GM12878 (cell line): ENCODE data around the gene MEF2C. TPM values are rescaled to one million over a fixed set of nuclear protein-coding genes. Genes with fewer than 3 reads are reported as not detected.

ENCODE experiments used
- BMI1 ChIP-seq: fragments of 450-650 bp; IDR thresholded peaks from 2 replicates; pipeline ENCODE4 v1.6.1; 2016; ENCODE audit warnings: mild to moderate bottlenecking, moderate library complexity, borderline replicate concordance
- BRCA1 ChIP-seq: IDR thresholded peaks from 2 replicates; pipeline ENCODE4 v1.6.1; 2011; ENCODE audit warnings: low read depth, low read length, improper control_type of control experiment
- CBX3 ChIP-seq: fragments of 200-600 bp; sonication (generic); IDR thresholded peaks from 2 replicates; pipeline ENCODE4 v1.6.1; 2016; ENCODE audit warnings: low read depth, borderline replicate concordance
- CREB1 ChIP-seq: IDR thresholded peaks from 2 replicates; pipeline ENCODE4 v1.6.1; 2012; ENCODE audit warnings: low read depth, mild to moderate bottlenecking, inconsistent platforms
- E4F1 ChIP-seq: fragments of 450-650 bp; IDR thresholded peaks from 2 replicates; pipeline ENCODE4 v1.6.1; 2018; ENCODE audit warnings: borderline replicate concordance, mild to moderate bottlenecking; ENCODE audit not compliant: partially characterized antibody
- EGR1 ChIP-seq, 2 experiments: IDR thresholded peaks; 1 replicate in 1 of 2; 2 replicates in 1 of 2; pipeline ENCODE4 v1.6.1; 2011 to 2012; ENCODE audit warnings: low read depth in 2 of 2, low read length in 2 of 2, borderline replicate concordance in 1 of 2, mild to moderate bottlenecking in 1 of 2, moderate library complexity in 1 of 2
- IKZF1 ChIP-seq: fragments of 450-650 bp; conservative IDR thresholded peaks from 2 replicates; pipeline ENCODE4 v1.6.1; 2017; ENCODE audit warnings: antibody characterized with exemption, mild to moderate bottlenecking
- JUNB ChIP-seq: IDR thresholded peaks from 2 replicates; pipeline ENCODE4 v1.6.1; 2016; ENCODE audit warnings: antibody characterized with exemption, mild to moderate bottlenecking
- JUND ChIP-seq: IDR thresholded peaks from 2 replicates; pipeline ENCODE4 v1.6.1; 2012; ENCODE audit warnings: low read depth, mild to moderate bottlenecking, low read length, improper control_type of control experiment, moderate library complexity
- KLF5 ChIP-seq: fragments of 450-650 bp; IDR thresholded peaks from 2 replicates; pipeline ENCODE4 v1.6.1; 2014; ENCODE audit warnings: mild to moderate bottlenecking; ENCODE audit not compliant: partially characterized antibody
- MTA2 ChIP-seq: fragments of 450-650 bp; IDR thresholded peaks from 2 replicates; pipeline ENCODE4 v1.6.1; 2016; ENCODE audit warnings: low read depth, mild to moderate bottlenecking, moderate library complexity
- RELA ChIP-seq: fragments of 450-650 bp; IDR thresholded peaks from 2 replicates; pipeline ENCODE4 v1.8.0; 2014; ENCODE audit warnings: borderline replicate concordance; ENCODE audit not compliant: partially characterized antibody
- SMAD5 ChIP-seq: IDR thresholded peaks from 2 replicates; pipeline ENCODE4 v1.6.1; 2016; ENCODE audit warnings: antibody characterized with exemption, low read depth
- STAT1 ChIP-seq: fragments of 450-650 bp; conservative IDR thresholded peaks from 2 replicates; pipeline ENCODE4 v1.6.1; 2014; ENCODE audit warnings: antibody characterized with exemption, mild to moderate bottlenecking
- STAT3 ChIP-seq: IDR thresholded peaks from 2 replicates; pipeline ENCODE4 v1.6.1; 2011; ENCODE audit warnings: low read depth, low read length, improper control_type of control experiment
- TCF12 ChIP-seq: IDR thresholded peaks from 2 replicates; pipeline ENCODE4 v1.6.1; 2011; ENCODE audit warnings: low read depth, mild to moderate bottlenecking, low read length
- TCF7 ChIP-seq: IDR thresholded peaks from 2 replicates; pipeline ENCODE4 v1.6.1; 2014; ENCODE audit warnings: antibody characterized with exemption, borderline replicate concordance
- YBX1 ChIP-seq: fragments of 450-650 bp; IDR thresholded peaks from 2 replicates; pipeline ENCODE4 v1.6.1; 2016; ENCODE audit warnings: antibody characterized with exemption
- ZBTB11 ChIP-seq: fragments of 450-650 bp; formaldehyde crosslinking; IDR thresholded peaks from 2 replicates; pipeline ENCODE4 v1.5.0; 2022; ENCODE audit warnings: mild to moderate bottlenecking, missing genetic modification characterization
- ZSCAN29 ChIP-seq: fragments of 450-650 bp; IDR thresholded peaks from 2 replicates; pipeline ENCODE4 v1.6.1; 2017; ENCODE audit warnings: mild to moderate bottlenecking, moderate library complexity
- ZZZ3 ChIP-seq: IDR thresholded peaks from 2 replicates; pipeline ENCODE4 v1.6.1; 2011; ENCODE audit warnings: low read depth; ENCODE audit not compliant: control insufficient read depth, insufficient read length
- polyA plus RNA-seq, 11 experiments: library from polyadenylated mRNA; depleted of rRNA in 4 of 11; unstranded in 6 of 11; stranded (reverse) in 5 of 11; fragments of >200 nt; fragmentation: Nextera tagmentation in 4 of 11; fragmentation: Illumina TruSeq in 1 of 11; extraction: Ambion mirVana in 4 of 11; extraction: Trizol in 1 of 11; gene quantifications; 1 replicate in 1 of 11; 2 replicates in 10 of 11; pipeline versions ENCODE4 v1.2.1 to v1.2.3, GENCODE V29; 2011 to 2016; ENCODE audit warnings: inconsistent platforms in 2 of 11, missing spikeins in 2 of 11, low read depth in 1 of 11
- total RNA-seq, 4 experiments: library from RNA; depleted of rRNA in 3 of 4; stranded (reverse); fragments of >200 nt in 3 of 4; fragmentation: Illumina TruSeq in 1 of 4; extraction: Trizol in 1 of 4; gene quantifications; 2 replicates each; pipeline versions ENCODE4 v1.2.1 to v1.2.3, GENCODE V29; 2013 to 2021
- TF ChIP-seq, protein P1 (sequence below): IDR thresholded peaks from 2 replicates; pipeline ENCODE4 v1.6.1; 2012; ENCODE audit warnings: low read depth, low read length, improper control_type of control experiment
- TF ChIP-seq, protein P2 (sequence below): IDR thresholded peaks from 2 replicates; pipeline ENCODE4 v1.6.1; 2011; ENCODE audit warnings: borderline replicate concordance, low read depth, mild to moderate bottlenecking, moderate library complexity, low read length; ENCODE audit not compliant: insufficient read depth, poor library complexity, severe bottlenecking

Gene MEF2C
- total and polyA plus RNA-seq, 10 of the 15 experiments (the other 5 are each of a cell fraction or from before 2014, with no cell fraction given) = 104 to 225 (median 180) TPM

DNA sequence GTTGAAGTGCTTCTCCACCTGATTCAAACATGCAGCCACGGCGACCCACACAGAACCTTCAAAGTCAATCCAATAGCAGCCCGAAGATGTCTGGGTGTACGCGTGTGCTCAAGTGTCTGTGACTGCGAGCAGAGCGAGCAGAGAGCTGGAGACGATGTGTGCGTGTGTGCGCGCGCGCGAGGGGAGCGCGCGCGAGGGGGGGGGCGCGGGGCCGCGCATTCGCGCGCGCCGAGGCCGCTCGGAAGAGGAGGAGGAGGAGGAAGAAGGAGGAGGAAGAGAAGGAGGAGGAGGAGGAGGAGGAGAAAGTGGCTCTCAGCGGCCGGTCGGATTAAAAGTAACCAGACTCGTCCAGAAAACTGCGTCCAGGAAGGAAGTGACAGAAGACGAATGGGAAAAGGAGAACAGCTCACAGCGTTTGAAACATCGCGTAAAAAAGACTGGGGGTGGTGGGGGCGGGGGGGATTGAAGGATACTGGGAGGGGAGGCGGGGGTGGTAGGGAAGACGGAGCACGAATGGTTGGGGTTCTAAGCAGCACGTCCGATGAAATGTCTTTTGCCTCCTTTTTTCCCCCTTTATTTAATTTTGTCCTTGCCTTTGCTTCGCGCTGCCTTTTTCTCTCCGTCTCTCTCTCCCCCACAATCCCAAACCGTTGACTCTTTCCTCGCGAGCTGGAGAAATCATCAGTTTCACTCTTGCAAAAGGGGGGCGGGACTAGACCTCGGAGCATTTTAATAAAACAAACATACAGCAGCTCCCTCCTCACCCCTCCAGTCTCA lies at the start of gene MEF2C (continued):
- TF ChIP-seq, protein P1, sequence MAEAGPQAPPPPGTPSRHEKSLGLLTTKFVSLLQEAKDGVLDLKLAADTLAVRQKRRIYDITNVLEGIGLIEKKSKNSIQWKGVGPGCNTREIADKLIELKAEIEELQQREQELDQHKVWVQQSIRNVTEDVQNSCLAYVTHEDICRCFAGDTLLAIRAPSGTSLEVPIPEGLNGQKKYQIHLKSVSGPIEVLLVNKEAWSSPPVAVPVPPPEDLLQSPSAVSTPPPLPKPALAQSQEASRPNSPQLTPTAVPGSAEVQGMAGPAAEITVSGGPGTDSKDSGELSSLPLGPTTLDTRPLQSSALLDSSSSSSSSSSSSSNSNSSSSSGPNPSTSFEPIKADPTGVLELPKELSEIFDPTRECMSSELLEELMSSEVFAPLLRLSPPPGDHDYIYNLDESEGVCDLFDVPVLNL = no peak
- TF ChIP-seq KLF5 (no peak), BRCA1 (no peak), CREB1 (no peak), EGR1 (IDR thresholded peaks at IDR 0.05; ENCODE audit: borderline replicate concordance in 1 of 2, low read depth in 2 of 2, low read length in 2 of 2) (0 out of 3 replicates have a peak, but pooled peaks of 1 of the 2 experiments have one; percentile 45), E4F1 (no peak), STAT3 (no peak), CBX3 (no peak), YBX1 (no peak), ZBTB11 (no peak), ZSCAN29 (no peak), IKZF1 (peak; percentile 85), TCF7 (no peak), STAT1 (0 out of 2 replicates have a peak, but pooled peaks have one; percentile 45), TCF12 (0 out of 2 replicates have a peak, but pooled peaks have one; percentile 29), JUNB (no peak), BMI1 (no peak), MTA2 (no peak), SMAD5 (peak; percentile 67), ZZZ3 (no peak), JUND (no peak), RELA (peak; percentile 73)
- TF ChIP-seq, protein P2, sequence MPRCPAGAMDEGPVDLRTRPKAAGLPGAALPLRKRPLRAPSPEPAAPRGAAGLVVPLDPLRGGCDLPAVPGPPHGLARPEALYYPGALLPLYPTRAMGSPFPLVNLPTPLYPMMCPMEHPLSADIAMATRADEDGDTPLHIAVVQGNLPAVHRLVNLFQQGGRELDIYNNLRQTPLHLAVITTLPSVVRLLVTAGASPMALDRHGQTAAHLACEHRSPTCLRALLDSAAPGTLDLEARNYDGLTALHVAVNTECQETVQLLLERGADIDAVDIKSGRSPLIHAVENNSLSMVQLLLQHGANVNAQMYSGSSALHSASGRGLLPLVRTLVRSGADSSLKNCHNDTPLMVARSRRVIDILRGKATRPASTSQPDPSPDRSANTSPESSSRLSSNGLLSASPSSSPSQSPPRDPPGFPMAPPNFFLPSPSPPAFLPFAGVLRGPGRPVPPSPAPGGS = no peak
